GM12878 (cell line): ENCODE measurements around the gene MAPK8. TPM values are rescaled to one million over a fixed set of nuclear protein-coding genes. Genes with fewer than 3 reads are reported as not detected.

Experiments used
- ATAC-seq: fragments of 200-7000 bp; cut with Tn5 transposase; 3 replicates; pipeline ENCODE4 v1.9.1; 2020; ENCODE audit warnings: mild to moderate bottlenecking, moderate library complexity
- BruUV-seq: library from RNA; stranded (reverse); fragments of 400-500 nt; replicated peaks from 2 replicates; lab custom pipeline; 2021; lab: Mats Ljungman, UMichigan
- CTCF ChIA-PET: fragments of 300-600 bp; sonication (Branson Sonifier 250); formaldehyde crosslinking; extraction: SDS; loops from one replicate; lab custom pipeline; 2021; ENCODE audit warnings: inconsistent platforms; lab: Yijun Ruan, JAX
- POLR2A ChIA-PET: fragments of 350-600 bp; formaldehyde crosslinking; extraction: SDS; loops from one replicate; lab custom pipeline; 2021; ENCODE audit warnings: inconsistent platforms; lab: Charles Lee
- RAD21 ChIA-PET: fragments of 300-600 bp; sonication (Branson Sonifier 250); formaldehyde crosslinking; loops from one replicate; lab custom pipeline; 2023; ENCODE audit warnings: antibody characterized with exemption; ENCODE audit not compliant: unreplicated experiment; lab: Charles Lee
- SMC1A ChIA-PET: fragments of 300-600 bp; sonication (Branson Sonifier 250); formaldehyde crosslinking; loops from one replicate; lab custom pipeline; 2023; ENCODE audit not compliant: unreplicated experiment, uncharacterized antibody; lab: Charles Lee
- DNase-seq: peaks from one replicate; pipeline ENCODE4 v3.0.0-alpha.2; 2011; ENCODE audit warnings: low read depth, low spot score
- FAIRE-seq: peaks from 3 replicates; lab custom pipeline; 2011; peaks lifted over from hg19 to GRCh38; lab: Jason Lieb, UNC
- H2AFZ ChIP-seq: 2 replicates; pipeline ENCODE4 v1.6.0; 2011; ENCODE audit warnings: low read depth, low read length, control low read depth; ENCODE audit not compliant: control insufficient read depth
- H3K27ac ChIP-seq: 2 replicates; pipeline ENCODE4 v1.5.1; 2011; ENCODE audit warnings: control low read depth; ENCODE audit not compliant: control insufficient read depth, insufficient read depth
- H3K27me3 ChIP-seq, 2 experiments: replicated peaks in 1 of 2; 2 replicates each; pipeline versions ENCODE4 v1.6.0 to v1.6.1; 2011; ENCODE audit warnings: low read length in 1 of 2; ENCODE audit not compliant: control insufficient read depth in 2 of 2, insufficient read depth in 2 of 2
- H3K36me3 ChIP-seq, 2 experiments: 2 replicates each; pipeline ENCODE4 v1.5.1; 2011; ENCODE audit warnings: low read length in 1 of 2; ENCODE audit not compliant: control insufficient read depth in 2 of 2, insufficient read depth in 2 of 2
- H3K4me1 ChIP-seq: 2 replicates; pipeline ENCODE4 v1.6.1; 2011; ENCODE audit warnings: mild to moderate bottlenecking, low read length, moderate library complexity, mixed read lengths; ENCODE audit not compliant: control insufficient read depth, insufficient read depth
- H3K4me2 ChIP-seq: 2 replicates; pipeline ENCODE4 v1.6.0; 2011; ENCODE audit warnings: control low read depth; ENCODE audit not compliant: control insufficient read depth, insufficient read depth
- H3K4me3 ChIP-seq: fragments of 200-600 bp; sonication (generic); 2 replicates; pipeline ENCODE4 v1.5.1; 2016
- H3K79me2 ChIP-seq: 2 replicates; pipeline ENCODE4 v1.6.0; 2011; ENCODE audit warnings: low read length; ENCODE audit not compliant: control insufficient read depth, insufficient read depth
- H3K9ac ChIP-seq: 2 replicates; pipeline ENCODE4 v1.8.0; 2011; ENCODE audit warnings: low read length, control low read depth, mixed read lengths; ENCODE audit not compliant: control insufficient read depth, insufficient read depth
- H3K9me3 ChIP-seq: replicated peaks from 3 replicates; pipeline ENCODE4 v1.5.1; 2011; ENCODE audit warnings: mild to moderate bottlenecking, low read length; ENCODE audit not compliant: control insufficient read depth, insufficient read depth
- H4K20me1 ChIP-seq: 2 replicates; pipeline ENCODE4 v1.6.0; 2011; ENCODE audit not compliant: control insufficient read depth, insufficient read depth
- CREM ChIP-seq: IDR thresholded peaks from 2 replicates; pipeline ENCODE4 v1.6.1; 2014; ENCODE audit warnings: antibody characterized with exemption, low read depth
- ELK1 ChIP-seq: IDR thresholded peaks from 2 replicates; pipeline ENCODE4 v1.6.1; 2012; ENCODE audit warnings: low read depth, low read length, improper control_type of control experiment
- FOXM1 ChIP-seq: IDR thresholded peaks from 2 replicates; pipeline ENCODE4 v1.6.1; 2012; ENCODE audit warnings: low read depth, mild to moderate bottlenecking, inconsistent platforms, low read length, moderate library complexity
- GABPA ChIP-seq: IDR thresholded peaks from 2 replicates; pipeline ENCODE4 v1.6.1; 2014; ENCODE audit warnings: antibody characterized with exemption, low read depth, mild to moderate bottlenecking, inconsistent platforms
- HDGF ChIP-seq: fragments of 450-650 bp; IDR thresholded peaks from 2 replicates; pipeline ENCODE4 v1.6.1; 2016; ENCODE audit warnings: antibody characterized with exemption
- IKZF1 ChIP-seq: fragments of 450-650 bp; conservative IDR thresholded peaks from 2 replicates; pipeline ENCODE4 v1.6.1; 2017; ENCODE audit warnings: antibody characterized with exemption, mild to moderate bottlenecking
- LARP7 ChIP-seq: fragments of 450-650 bp; IDR thresholded peaks from 2 replicates; pipeline ENCODE4 v1.6.1; 2017; ENCODE audit warnings: mild to moderate bottlenecking
- MEF2A ChIP-seq: IDR thresholded peaks from 2 replicates; pipeline ENCODE4 v1.6.1; 2011; ENCODE audit warnings: low read depth, mild to moderate bottlenecking, low read length, moderate library complexity; ENCODE audit not compliant: insufficient read depth
- POU2F2 ChIP-seq: IDR thresholded peaks from 3 replicates; pipeline ENCODE4 v1.6.1; 2011; ENCODE audit warnings: low read depth, mild to moderate bottlenecking, low read length, borderline replicate concordance
- TCF12 ChIP-seq: IDR thresholded peaks from 2 replicates; pipeline ENCODE4 v1.6.1; 2011; ENCODE audit warnings: low read depth, mild to moderate bottlenecking, low read length
- YBX1 ChIP-seq: fragments of 450-650 bp; IDR thresholded peaks from 2 replicates; pipeline ENCODE4 v1.6.1; 2016; ENCODE audit warnings: antibody characterized with exemption
- YY1 ChIP-seq: IDR thresholded peaks from 2 replicates; pipeline ENCODE4 v1.6.1; 2011; ENCODE audit warnings: low read depth, mild to moderate bottlenecking, low read length
- ZBED1 ChIP-seq: IDR thresholded peaks from 2 replicates; pipeline ENCODE4 v1.6.1; 2016; ENCODE audit warnings: borderline replicate concordance
- ZZZ3 ChIP-seq: IDR thresholded peaks from 2 replicates; pipeline ENCODE4 v1.6.1; 2011; ENCODE audit warnings: low read depth; ENCODE audit not compliant: control insufficient read depth, insufficient read length
- WGBS: methylation state at CpG from one replicate; pipeline ENCODE4 v1.1.6; 2016; ENCODE audit warnings: low lambda C conversion rate; ENCODE audit not compliant: insufficient replicate concordance, insufficient coverage; ENCODE audit errors: missing lambda C conversion rate; 5-methylcytosine and 5-hydroxymethylcytosine counted together
- in situ Hi-C: fragments of 300-500 bp; cut with MboI; formaldehyde crosslinking; loops from 9 replicates; pipeline ENCODE4 v1.14.3; 2018; ENCODE audit warnings: mixed read lengths
- intact Hi-C: fragments of 100-400 bp; cut with micrococcal nuclease; formaldehyde crosslinking; loops from one replicate; pipeline ENCODE4 v1.14.2; 2022; ENCODE audit not compliant: unreplicated experiment
- polyA plus RNA-seq, 11 experiments: library from polyadenylated mRNA; depleted of rRNA in 4 of 11; unstranded in 6 of 11; stranded (reverse) in 5 of 11; fragments of >200 nt; fragmentation: Nextera tagmentation in 4 of 11; fragmentation: Illumina TruSeq in 1 of 11; extraction: Ambion mirVana in 4 of 11; extraction: Trizol in 1 of 11; gene quantifications; 1 replicate in 1 of 11; 2 replicates in 10 of 11; pipeline versions ENCODE4 v1.2.1 to v1.2.3, GENCODE V29; 2011 to 2016; ENCODE audit warnings: inconsistent platforms in 2 of 11, missing spikeins in 2 of 11, low read depth in 1 of 11
- total RNA-seq, 4 experiments: library from RNA; depleted of rRNA in 3 of 4; stranded (reverse); fragments of >200 nt in 3 of 4; fragmentation: Illumina TruSeq in 1 of 4; extraction: Trizol in 1 of 4; gene quantifications; 2 replicates each; pipeline versions ENCODE4 v1.2.1 to v1.2.3, GENCODE V29; 2013 to 2021

Gene MAPK8
- total and polyA plus RNA-seq, 10 of the 15 experiments (the other 5 are each of a cell fraction or from before 2014, with no cell fraction given), result 3.9 to 102 (median 40.0) TPM

GRCh38 chr10:48442809-48443177 is 136.3 kb downstream of the MAPK8 start:
- TF ChIP-seq TCF12 (no peak), YY1 (no peak), HDGF (no peak), LARP7 (no peak), CREM (no peak), FOXM1 (no peak), MEF2A (no peak), IKZF1 (no peak), YBX1 (no peak), ZZZ3 (no peak), POU2F2 (no peak), GABPA (no peak), ELK1 (no peak), ZBED1 (no peak)
- TF ChIP-seq, all 136 proteins: peak for 0
- Histone ChIP-seq H2AFZ (no peak overlapping the region), H3K27ac (no peak overlapping the region), H3K4me3 (no peak overlapping the region), H3K4me1 (no peaks in the 10 kb centered on the region), H3K79me2 (no peaks in the 10 kb centered on the region), H3K9me3 (no peaks in the 10 kb centered on the region), H3K9ac (no peak overlapping the region), H4K20me1 (no peaks in the 10 kb centered on the region), H3K4me2 (no peak overlapping the region), H3K27me3 (no peaks in the 10 kb centered on the region; a peak in 1 of 4 replicates), H3K36me3 (no peaks in the 10 kb centered on the region)
- POLR2A ChIA-PET, result no interaction called here
- FAIRE-seq (no peak), DNase-seq (no peak), ATAC-seq (no peak)
- CTCF ChIA-PET, result interaction anchor here (0.6 to 1.2 kb wide), 3 partner anchors 11 to 214 kb away, joined by 3 to 4 read pairs (median 3); no protein-coding TSS in a partner anchor
- BruUV-seq, result no TSS peak
- SMC1A ChIA-PET, result interaction anchor here (1.1 kb wide), 1 partner anchor 13 kb away, joined by 5 read pairs; no protein-coding TSS in a partner anchor
- 56% methylated on average over 5 of the region's 5 CpGs for WGBS
- RAD21 ChIA-PET, result interaction anchor here (0.8 kb wide), 1 partner anchor 213 kb away, joined by 3 read pairs; no protein-coding TSS in a partner anchor
- intact Hi-C loops (no loop called here), in situ Hi-C loops (no loop called here)
